GM23338 (cell line): ENCODE results near the gene TMEM59L. TPM values are rescaled to one million over a fixed set of nuclear protein-coding genes. Genes with fewer than 3 reads are reported as not detected.
A peak's percentile ranks its signal among the peaks of the same experiment; 100 is the strongest.

ENCODE experiments used
- ATAC-seq: fragments of 200-7000 bp; cut with Tn5 transposase; 3 replicates; pipeline ENCODE4 v1.9.1; 2020
- DNase-seq: peaks from one replicate; pipeline ENCODE4 v3.0.0-alpha.2; 2015; ENCODE audit warnings: low spot score
- H2AFZ ChIP-seq: fragments of 200-600 bp; sonication (generic); 2 replicates; pipeline ENCODE4 v1.8.0; 2016; ENCODE audit warnings: antibody characterized with exemption, mild to moderate bottlenecking, moderate library complexity
- H3F3A ChIP-seq: fragments of 200-600 bp; sonication (generic); replicated peaks from 2 replicates; pipeline ENCODE4 v1.8.0; 2017; ENCODE audit warnings: antibody characterized with exemption, mixed run types, low read depth
- H3K27ac ChIP-seq: fragments of 200-600 bp; sonication (generic); 2 replicates; pipeline ENCODE4 v1.6.1; 2016; ENCODE audit warnings: low read depth
- H3K27me3 ChIP-seq: fragments of 200-600 bp; sonication (generic); 2 replicates; pipeline ENCODE4 v1.8.0; 2016; ENCODE audit warnings: mild to moderate bottlenecking, mixed run types, moderate library complexity; ENCODE audit not compliant: insufficient read depth
- H3K36me3 ChIP-seq: fragments of 200-600 bp; sonication (generic); 2 replicates; pipeline ENCODE4 v1.8.0; 2016; ENCODE audit warnings: mild to moderate bottlenecking; ENCODE audit not compliant: insufficient read depth
- H3K4me1 ChIP-seq: fragments of 200-600 bp; sonication (generic); 2 replicates; pipeline ENCODE4 v1.8.0; 2016; ENCODE audit warnings: mild to moderate bottlenecking, moderate library complexity; ENCODE audit not compliant: insufficient read depth
- H3K4me2 ChIP-seq: fragments of 200-600 bp; sonication (generic); 2 replicates; pipeline ENCODE4 v1.7.1; 2017; ENCODE audit warnings: mixed run types
- H3K4me3 ChIP-seq: fragments of 200-600 bp; sonication (generic); 2 replicates; pipeline ENCODE4 v1.6.1; 2016; ENCODE audit warnings: mixed run types
- H3K79me2 ChIP-seq: fragments of 200-600 bp; sonication (generic); replicated peaks from 2 replicates; pipeline ENCODE4 v1.8.0; 2017; ENCODE audit warnings: mild to moderate bottlenecking; ENCODE audit not compliant: insufficient read depth
- H3K9me2 ChIP-seq: fragments of 200-600 bp; sonication (generic); 2 replicates; pipeline ENCODE4 v1.8.0; 2017; ENCODE audit not compliant: insufficient read depth
- H4K20me1 ChIP-seq: fragments of 200-600 bp; sonication (generic); replicated peaks from 2 replicates; pipeline ENCODE4 v1.8.0; 2017; ENCODE audit warnings: mild to moderate bottlenecking; ENCODE audit not compliant: insufficient read depth
- H3K27ac Mint-ChIP-seq: 2 replicates; pipeline ENCODE4 v1.8.0; 2020; ENCODE audit warnings: inconsistent platforms, mild to moderate bottlenecking, moderate library complexity, mixed read lengths
- H3K27me3 Mint-ChIP-seq: 3 replicates; pipeline ENCODE4 v1.8.0; 2022; ENCODE audit warnings: low read depth, mild to moderate bottlenecking, moderate library complexity, mixed read lengths, inconsistent platforms; ENCODE audit not compliant: insufficient read depth, poor library complexity
- H3K36me3 Mint-ChIP-seq: 3 replicates; pipeline ENCODE4 v1.8.0; 2021; ENCODE audit warnings: low read depth, mild to moderate bottlenecking, inconsistent platforms, moderate library complexity, mixed read lengths
- H3K4me1 Mint-ChIP-seq: 3 replicates; pipeline ENCODE4 v1.8.0; 2020; ENCODE audit warnings: mild to moderate bottlenecking, inconsistent platforms, mixed read lengths
- H3K4me3 Mint-ChIP-seq: 3 replicates; pipeline ENCODE4 v1.8.0; 2021; ENCODE audit warnings: moderate library complexity, mild to moderate bottlenecking, inconsistent platforms, mixed read lengths
- H3K9me3 Mint-ChIP-seq: 3 replicates; pipeline ENCODE4 v1.8.0; 2020; ENCODE audit warnings: moderate library complexity, mild to moderate bottlenecking, inconsistent platforms, mixed read lengths
- CREB1 ChIP-seq: fragments of 250-450 bp; sonication (Bioruptor Pico); IDR thresholded peaks from 2 replicates; pipeline ENCODE4 v1.5.0; 2020; ENCODE audit warnings: low read depth, mild to moderate bottlenecking, moderate library complexity
- CTCF ChIP-seq, 2 experiments: fragments of 200-600 bp in 1 of 2; sonication (generic) in 1 of 2; conservative IDR thresholded peaks; 2 replicates each; pipeline versions ENCODE4 v1.5.1 to v1.6.1; 2016 to 2017; ENCODE audit warnings: antibody characterized with exemption in 2 of 2, low read depth in 2 of 2, mild to moderate bottlenecking in 2 of 2, moderate library complexity in 1 of 2
- ETS1 ChIP-seq: IDR thresholded peaks from 2 replicates; pipeline ENCODE4 v1.6.1; 2016; ENCODE audit warnings: antibody characterized with exemption
- EZH2 ChIP-seq: fragments of 200-600 bp; sonication (generic); IDR thresholded peaks from one replicate; pipeline ENCODE4 v1.8.0; 2017; ENCODE audit warnings: antibody characterized with exemption, mild to moderate bottlenecking, low read depth; ENCODE audit not compliant: unreplicated experiment
- EZH2phosphoT487 ChIP-seq: fragments of 200-600 bp; sonication (generic); IDR thresholded peaks from one replicate; pipeline ENCODE4 v1.8.1; 2018; ENCODE audit warnings: antibody characterized with exemption; ENCODE audit not compliant: unreplicated experiment
- JUNB ChIP-seq: IDR thresholded peaks from one replicate; pipeline ENCODE4 v1.6.1; 2016; ENCODE audit warnings: antibody characterized with exemption; ENCODE audit not compliant: unreplicated experiment
- NANOG ChIP-seq: IDR thresholded peaks from 2 replicates; pipeline ENCODE4 v1.6.1; 2016; ENCODE audit warnings: antibody characterized with exemption, borderline replicate concordance
- POLR2AphosphoS5 ChIP-seq: IDR thresholded peaks from 2 replicates; pipeline ENCODE4 v1.6.1; 2016; ENCODE audit warnings: antibody characterized with exemption, low read depth
- REST ChIP-seq: IDR thresholded peaks from one replicate; pipeline ENCODE4 v1.6.1; 2018; ENCODE audit warnings: antibody characterized with exemption; ENCODE audit not compliant: unreplicated experiment
- STAT1 ChIP-seq: IDR thresholded peaks from one replicate; pipeline ENCODE4 v1.6.1; 2016; ENCODE audit warnings: antibody characterized with exemption; ENCODE audit not compliant: unreplicated experiment
- ZNF114 ChIP-seq: fragments of 250-450 bp; sonication (Bioruptor Pico); IDR thresholded peaks from 2 replicates; pipeline ENCODE4 v1.5.0; 2020; ENCODE audit warnings: mild to moderate bottlenecking, moderate library complexity
- ZNF331 ChIP-seq: fragments of 250-450 bp; sonication (Bioruptor Pico); IDR thresholded peaks from 2 replicates; pipeline ENCODE4 v1.5.0; 2020; ENCODE audit warnings: low read depth, mild to moderate bottlenecking, moderate library complexity
- ZNF462 ChIP-seq: fragments of 250-450 bp; sonication (Bioruptor Pico); IDR thresholded peaks from 2 replicates; pipeline ENCODE4 v1.5.0; 2020; ENCODE audit warnings: mild to moderate bottlenecking, moderate library complexity
- polyA plus RNA-seq: library from polyadenylated mRNA; unstranded; fragments of >200 nt; fragmentation: Nextera tagmentation; extraction: Ambion mirVana; gene quantifications from 2 replicates; pipeline ENCODE4 v1.2.1, GENCODE V29; 2016
- total RNA-seq: library from RNA; depleted of rRNA; stranded (reverse); fragments of >200 nt; shearing (Covaris generic); gene quantifications from 2 replicates; pipeline ENCODE4 v1.2.3, GENCODE V29; 2014

The TMEM59L gene
- total and polyA plus RNA-seq, 2 experiments from 2014 or later = 9.8 to 15.7 TPM

- H3K4me3 ChIP-seq = no peak overlapping the region
- H3K4me3 Mint-ChIP-seq = no peak overlapping the region; the same call in 2 of the 3 replicates
- no peak overlapping the region for H2AFZ ChIP-seq
- peaks cover 24% of the 10 kb centered on the region for H3K4me1 Mint-ChIP-seq
- 0 out of 2 replicates have a peak, but pooled peaks cover 6% of the 10 kb centered on the region for H3K9me2 ChIP-seq
- 0 out of 2 replicates have a peak, but pooled peaks cover 6% of the 10 kb centered on the region for H3F3A ChIP-seq
- no peaks in the 10 kb centered on the region; the same call in 2 of the 3 replicates for H3K36me3 Mint-ChIP-seq
- H3K27me3 Mint-ChIP-seq = peaks cover 16% of the 10 kb centered on the region
- no peaks in the 10 kb centered on the region; the same call in 1 of the 2 replicates for H4K20me1 ChIP-seq
- no peaks in the 10 kb centered on the region for H3K79me2 ChIP-seq
- H3K4me2 ChIP-seq = no peak overlapping the region
- H3K9me3 Mint-ChIP-seq = no peaks in the 10 kb centered on the region
- DNase-seq (peak; percentile 78), ATAC-seq (peak; percentile 55)
- TF ChIP-seq NANOG (no peak), STAT1 (no peak), EZH2 (no peak), ZNF462 (no peak), POLR2AphosphoS5 (no peak), EZH2phosphoT487 (no peak), ZNF331 (CRISPR knock-in tag) (no peak), ETS1 (no peak), ZNF114 (no peak), CTCF (conservative IDR thresholded peaks at IDR 0.05; ENCODE audit: low read depth in 2 of 2) (no peak), JUNB (no peak), REST (no peak), CREB1 (CRISPR knock-in tag) (no peak)
- no peaks in the 10 kb centered on the region for H3K36me3 ChIP-seq
- H3K4me1 ChIP-seq = no peaks in the 10 kb centered on the region
- no peak overlapping the region for H3K27ac ChIP-seq
- no peak overlapping the region for H3K27ac Mint-ChIP-seq
- H3K27me3 ChIP-seq = no peaks in the 10 kb centered on the region
These were observed 45.1 kb downstream of the TMEM59L start for GRCh38 chr19:18657590-18658365.
